Heart left ventricle (tissue), 16 donors: ENCODE results near the gene RING1. TPM values are rescaled to one million over a fixed set of nuclear protein-coding genes. Genes with fewer than 3 reads are reported as not detected.

Source experiments
- ATAC-seq, 4 donors: fragments of 200-7000 bp; cut with Tn5 transposase; one replicate each; pipeline ENCODE4 v1.9.1; 2020 to 2022; ENCODE audit warnings: moderate library complexity in 4 of 4, mild to moderate bottlenecking in 3 of 4, moderate number of reproducible peaks in 1 of 4
- DNase-seq, 5 donors: peaks; one replicate each; pipeline ENCODE4 v3.0.0-alpha.2; 2020
- H3K27ac ChIP-seq, 12 donors: fragments of 200-600 bp; sonication (generic) in 4 of 12; one replicate each; pipeline versions ENCODE4 v1.5.0 to v1.8.0; 2016 to 2022; ENCODE audit warnings: mild to moderate bottlenecking in 2 of 12
- H3K27me3 ChIP-seq, 9 donors: fragments of 200-600 bp; sonication (generic) in 2 of 9; one replicate each; pipeline versions ENCODE4 v1.5.1 to v1.8.0; 2016 to 2022; ENCODE audit warnings: mild to moderate bottlenecking in 3 of 9
- H3K36me3 ChIP-seq, 9 donors: fragments of 200-600 bp; sonication (generic) in 2 of 9; one replicate each; pipeline versions ENCODE4 v1.5.0 to v1.8.0; 2018 to 2022; ENCODE audit warnings: mild to moderate bottlenecking in 2 of 9
- H3K4me1 ChIP-seq, 12 donors: fragments of 200-600 bp; sonication (generic) in 4 of 12; one replicate each; pipeline versions ENCODE4 v1.5.0 to v1.8.0; 2016 to 2022; ENCODE audit warnings: mild to moderate bottlenecking in 3 of 12
- H3K4me3 ChIP-seq, 12 donors: fragments of 200-600 bp; sonication (generic) in 4 of 12; one replicate each; pipeline versions ENCODE4 v1.5.0 to v1.8.0; 2017 to 2022; ENCODE audit warnings: mild to moderate bottlenecking in 9 of 12, moderate library complexity in 4 of 12
- H3K9me3 ChIP-seq, 12 donors: fragments of 200-600 bp; sonication (generic) in 4 of 12; one replicate each; pipeline versions ENCODE4 v1.5.0 to v1.8.0; 2016 to 2022; ENCODE audit warnings: mild to moderate bottlenecking in 1 of 12
- POLR2A ChIP-seq, 2 donors: fragments of 450-650 bp; IDR thresholded peaks; one replicate each; pipeline ENCODE4 v1.6.1; 2017; ENCODE audit warnings: antibody characterized with exemption in 2 of 2, mild to moderate bottlenecking in 2 of 2, moderate library complexity in 2 of 2
- WGBS, 4 donors: extraction: QIAGEN DNeasy Blood & Tissue Kit in 2 of 4; methylation state at CpG; one replicate each; pipeline versions ENCODE4 v1.1.5 to v1.1.7; 2013 to 2018; 5-methylcytosine and 5-hydroxymethylcytosine counted together
- intact Hi-C, 10 donors: fragments of 100-400 bp; cut with DNase I; formaldehyde crosslinking; loops; one replicate each; pipeline versions ENCODE4 v1.11.1 to v1.14.2; 2022
- long read RNA-seq, 3 donors: library from polyadenylated mRNA; unstranded; transcript quantifications; one replicate each; pipeline ENCODE4 v2.0.0, GENCODE V29; 2020 to 2021
- polyA plus RNA-seq, 2 donors: library from polyadenylated mRNA; stranded (reverse); fragments of 200-250 nt; gene quantifications; one replicate each; pipeline ENCODE4 v1.2.3, GENCODE V29; 2013
- total RNA-seq, 9 donors: library from RNA; depleted of rRNA in 2 of 9; stranded (reverse); fragments of >200 nt in 2 of 9; fragmentation: NEBNext Ultra II Directional in 3 of 9; extraction: Animal tissue kit (Norgen Biotek cat#: 25700) in 3 of 9; gene quantifications; one replicate each; pipeline versions ENCODE4 v1.1.0 to v1.2.4, GENCODE V29; 2016 to 2023
- TF ChIP-seq, protein P1 (sequence below), 12 donors: fragments of 200-600 bp; sonication (generic) in 4 of 12; IDR thresholded peaks; one replicate each; pipeline versions ENCODE4 v1.5.0 to v1.8.0; 2018 to 2022; ENCODE audit warnings: antibody characterized with exemption in 12 of 12, mild to moderate bottlenecking in 5 of 12
- donor health status: ischemic (EF 13 %, LVEDD 7.1; RV severe dilation, severe dysfunction).
- donor health status: healthy with polysubstance abuse.
- donor health status: DM: no; HTN: yes; CAD: no.
- donor health status: DM: no; HTN: no; CAD: no.
- donor health status: ischemic (EF 25% LVEDD 6.9; RV normal size, moderate dysfunction).
- donor health status: ischemic (EF 25% LVEDD 5.7; RV mildly dilated, moderate dysfunction).
- donor health status: healthy.
- donor health status: DM: yes; HTN: yes; CAD: no.
- donor health status: ischemic (EF 35%, LVEDD 5.7; RV mildly dilated, moderate dysfunction).
- donor health status: nonischemic (EF 11% LVEDD 7.7; RV severe dilation, severe dysfunction).
- donor health status: DM: yes; HTN: yes; CAD: no.
- donor health status: PGD.
- donor health status: ischemic (EF 29% LVEDD 5.4; RV normal size, mild dysfunction).
- donor health status: nonischemic (EF 23%, LVEDD 6.1; RV moderate dilation, normal function).

RING1 gene
- total RNA-seq = 10 to 100 TPM in 8 of 9 donors, 1 to 10 TPM in 1; 8.4 to 32.2 (median 27.3) TPM
- polyA plus RNA-seq = 10 to 100 TPM; 26.2 to 36.9 TPM
- long read RNA-seq, donor 1, transcript RING1-201 (7 exons, 1,752 nt) = major isoform, 5 of 12 reads
- long read RNA-seq, donor 1, partial matches to known transcripts = 6 of 12 reads
- long read RNA-seq, donor 1, other reads (novel, unspliced or antisense) = 1 of 12 reads
- long read RNA-seq, donor 2, partial matches to known transcripts = 2 of 2 reads
- long read RNA-seq, donor 2, other reads (novel, unspliced or antisense) = 0 of 2 reads
- long read RNA-seq, donor 3, partial matches to known transcripts = 4 of 8 reads
- long read RNA-seq, donor 3, other reads (novel, unspliced or antisense) = 0 of 8 reads

DNA sequence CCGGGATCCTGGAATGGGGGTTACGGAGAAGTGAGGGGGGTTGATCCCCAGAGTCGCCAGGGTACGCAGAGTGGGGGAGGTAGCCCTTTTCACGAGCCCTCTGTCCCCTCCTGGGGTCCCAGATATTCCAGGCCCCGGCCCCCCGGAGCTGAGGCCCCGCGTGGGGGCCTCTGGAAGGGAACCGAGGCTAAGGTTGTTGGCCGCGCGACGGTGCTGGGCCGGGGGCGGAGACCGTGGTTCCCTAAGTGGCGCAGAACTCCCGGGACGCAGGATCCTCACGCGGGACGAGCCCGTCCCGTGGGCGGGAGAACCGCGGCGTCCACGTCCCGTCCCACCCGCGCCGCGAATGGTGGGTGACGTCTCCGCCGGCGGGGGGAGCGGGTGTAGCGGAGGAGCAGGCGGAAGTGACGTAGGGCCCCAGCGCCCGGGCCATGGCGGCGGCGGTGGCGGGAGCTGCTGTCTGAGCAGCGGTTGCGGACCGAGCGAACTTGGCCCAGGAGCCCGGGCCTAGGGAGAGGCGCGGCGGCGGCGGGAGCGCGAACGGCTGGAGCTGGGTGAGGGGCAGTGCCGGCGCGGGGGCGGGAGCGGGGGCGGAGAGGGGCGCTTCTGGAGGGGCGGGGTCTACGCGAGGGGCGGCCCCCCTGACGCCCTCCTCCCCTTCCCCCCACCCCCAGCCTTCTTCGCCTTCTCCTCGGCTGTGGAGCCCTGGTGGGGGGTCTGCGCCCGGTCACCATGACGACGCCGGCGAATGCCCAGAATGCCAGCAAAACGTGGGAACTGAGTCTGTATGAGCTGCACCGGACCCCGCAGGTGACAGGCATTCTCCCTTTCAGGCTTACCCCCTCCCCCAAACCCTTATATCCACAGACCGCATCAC is at the start of gene RING1:
TSS of gene RING1 (plus strand) at position 410 of the 877 bp plus-strand sequence. CDS start at position 733, 323 bp downstream.
- H3K27me3 ChIP-seq = peaks cover 0 to 5% (median 0%) of the 10 kb centered on the region in 9 donors
- no peaks in the 10 kb centered on the region for H3K9me3 ChIP-seq
- H3K4me1 ChIP-seq = peaks cover 4 to 49% (median 34%) of the 10 kb centered on the region in 12 donors
- H3K4me3 ChIP-seq = peak within 1 kb of the TSS; percentile 78 to 99 (median 90)
- ATAC-seq (peak; percentile 45 to 84 (median 81)), DNase-seq (peak; percentile 91 to 94 (median 92))
- peaks cover 0 to 32% (median 23%) of the 10 kb centered on the region in 9 donors for H3K36me3 ChIP-seq
- H3K27ac ChIP-seq = peak within 1 kb of the TSS; percentile 82 to 99 (median 94)
- peak; percentile 84 to 97 for TF ChIP-seq POLR2A (IDR thresholded peaks at IDR 0.05)
- TF ChIP-seq, protein P1, sequence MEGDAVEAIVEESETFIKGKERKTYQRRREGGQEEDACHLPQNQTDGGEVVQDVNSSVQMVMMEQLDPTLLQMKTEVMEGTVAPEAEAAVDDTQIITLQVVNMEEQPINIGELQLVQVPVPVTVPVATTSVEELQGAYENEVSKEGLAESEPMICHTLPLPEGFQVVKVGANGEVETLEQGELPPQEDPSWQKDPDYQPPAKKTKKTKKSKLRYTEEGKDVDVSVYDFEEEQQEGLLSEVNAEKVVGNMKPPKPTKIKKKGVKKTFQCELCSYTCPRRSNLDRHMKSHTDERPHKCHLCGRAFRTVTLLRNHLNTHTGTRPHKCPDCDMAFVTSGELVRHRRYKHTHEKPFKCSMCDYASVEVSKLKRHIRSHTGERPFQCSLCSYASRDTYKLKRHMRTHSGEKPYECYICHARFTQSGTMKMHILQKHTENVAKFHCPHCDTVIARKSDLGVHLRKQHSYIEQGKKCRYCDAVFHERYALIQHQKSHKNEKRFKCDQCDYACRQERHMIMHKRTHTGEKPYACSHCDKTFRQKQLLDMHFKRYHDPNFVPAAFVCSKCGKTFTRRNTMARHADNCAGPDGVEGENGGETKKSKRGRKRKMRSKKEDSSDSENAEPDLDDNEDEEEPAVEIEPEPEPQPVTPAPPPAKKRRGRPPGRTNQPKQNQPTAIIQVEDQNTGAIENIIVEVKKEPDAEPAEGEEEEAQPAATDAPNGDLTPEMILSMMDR (IDR thresholded peaks at IDR 0.05) = no peak
- intact Hi-C loops = loop anchor here in 4 of 10 donors (2.0 to 10.0 kb wide), 3 partner anchors 39 to 1014 kb away; partner anchors contain the start of genes GPSM3 (in 1 of the 4) and PBX2 (in 1 of the 4)
- 0 to 1% (median 1%) methylated on average over 36 to 86 of the region's 86 CpGs for WGBS, 4 donors

DNA sequence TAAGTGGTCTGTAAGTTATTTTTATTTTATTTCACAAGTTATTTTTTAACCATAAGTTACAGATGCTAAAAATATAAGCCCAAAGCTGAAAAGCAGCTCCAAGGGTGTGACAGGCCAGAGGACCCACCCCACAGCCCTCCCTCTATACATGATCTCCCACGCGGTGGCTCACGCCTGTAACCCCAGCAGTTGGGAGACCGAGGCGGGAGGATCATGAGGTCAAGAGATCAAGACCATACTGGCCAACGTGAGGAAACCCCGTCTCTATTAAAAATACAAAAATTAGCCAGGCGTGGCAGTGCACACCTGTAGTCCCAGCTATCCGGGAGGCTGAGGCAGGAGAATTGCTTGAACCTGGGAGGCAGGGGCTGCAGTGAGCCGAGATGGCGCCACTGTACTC is 48.2 kb upstream of the RING1 start:
- Histone ChIP-seq H3K4me1 (peaks cover 0 to 21% (median 10%) of the 10 kb centered on the region in 12 donors), H3K27ac (no peak overlapping the region), H3K9me3 (no peaks in the 10 kb centered on the region), H3K4me3 (no peak overlapping the region), H3K27me3 (no peaks in the 10 kb centered on the region), H3K36me3 (no peaks in the 10 kb centered on the region)
- WGBS, 4 donors = 87 to 94% (median 91%) methylated on average over 11 of the region's 11 CpGs
- no peak for TF ChIP-seq POLR2A (IDR thresholded peaks at IDR 0.05)
- TF ChIP-seq, protein P1 (IDR thresholded peaks at IDR 0.05) = no peak
- ATAC-seq (no peak), DNase-seq (no peak)
- intact Hi-C loops = loop anchor here in 8 of 10 donors (2.0 to 5.0 kb wide), 5 partner anchors 37 to 89 kb away; no protein-coding TSS in a partner anchor

DNA sequence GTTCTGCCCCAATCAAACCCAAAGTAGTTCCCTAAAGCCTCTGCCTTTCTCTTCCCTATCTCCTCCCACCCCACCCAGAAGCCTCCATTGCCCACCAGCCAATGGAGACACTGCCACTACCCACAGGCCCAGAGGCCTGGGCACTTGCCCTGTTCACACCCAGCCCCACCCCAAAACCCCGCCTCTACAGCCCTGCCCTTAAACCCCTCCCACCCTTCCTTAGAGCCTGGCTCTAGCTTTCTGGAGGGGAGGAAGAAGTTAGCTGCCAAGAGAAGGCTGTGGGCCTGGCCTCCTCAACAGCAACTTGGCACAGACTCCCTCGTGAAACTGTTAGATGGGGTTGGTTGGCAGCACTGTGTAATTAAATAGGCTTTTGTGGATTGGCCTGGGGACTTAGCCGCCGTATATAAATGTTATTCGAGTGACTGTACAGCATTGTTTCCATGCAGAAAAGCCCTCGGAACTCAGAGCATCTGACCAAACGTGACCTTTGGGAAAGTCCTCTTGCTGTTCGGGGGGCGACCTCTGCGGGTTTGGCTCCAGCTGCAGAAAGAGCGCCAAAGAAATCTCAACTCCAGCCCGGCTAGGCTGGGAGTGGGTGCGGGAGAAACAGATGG is 47.5 kb upstream of the RING1 start:
- TF ChIP-seq, protein P1 (IDR thresholded peaks at IDR 0.05) = no peak
- TF ChIP-seq POLR2A (IDR thresholded peaks at IDR 0.05) = no peak
- H3K4me1 ChIP-seq = peaks cover 0 to 21% (median 10%) of the 10 kb centered on the region in 12 donors
- H3K27me3 ChIP-seq = no peaks in the 10 kb centered on the region
- WGBS, 4 donors = 45 to 58% (median 53%) methylated on average over 13 of the region's 13 CpGs
- H3K36me3 ChIP-seq = no peaks in the 10 kb centered on the region
- DNase-seq (peak in 1 of 5 donors; percentile 43), ATAC-seq (peak in 3 of 4 donors; percentile 27 to 59 (median 53))
- H3K9me3 ChIP-seq = no peaks in the 10 kb centered on the region
- H3K4me3 ChIP-seq = peak overlapping the region in 3 of 12 donors; percentile 51 to 60 (median 59)
- intact Hi-C loops = loop anchor here (1.0 to 5.0 kb wide), 6 partner anchors 36 to 88 kb away; no protein-coding TSS in a partner anchor
- H3K27ac ChIP-seq = peak overlapping the region in 2 of 12 donors; percentile 55 to 56
